Spleen (tissue), 11 donors: Measurements from ENCODE around the gene NRXN3. TPM values are rescaled to one million over a fixed set of nuclear protein-coding genes. Genes with fewer than 3 reads are reported as not detected.

Experiments
- DNase-seq: peaks from one replicate; pipeline ENCODE4 v3.0.0-alpha.2; 2020
- H3K27ac ChIP-seq, 8 donors: fragments of 200-600 bp; sonication (generic) in 7 of 8; 1 replicate in 4 of 8; 2 replicates in 4 of 8; pipeline versions ENCODE4 v1.5.0 to v1.8.0; 2016 to 2021; ENCODE audit warnings: inconsistent platforms in 4 of 8, mild to moderate bottlenecking in 4 of 8, moderate library complexity in 1 of 8
- H3K27me3 ChIP-seq, 7 donors: fragments of 200-600 bp; sonication (generic) in 6 of 7; replicated peaks in 1 of 7; 1 replicate in 4 of 7; 2 replicates in 3 of 7; pipeline versions ENCODE4 v1.5.0 to v1.8.0; 2016 to 2021; ENCODE audit warnings: inconsistent platforms in 3 of 7, mild to moderate bottlenecking in 1 of 7
- H3K36me3 ChIP-seq, 6 donors: fragments of 200-600 bp; sonication (generic) in 5 of 6; 1 replicate in 4 of 6; 2 replicates in 2 of 6; pipeline versions ENCODE4 v1.5.0 to v1.8.0; 2016 to 2021; ENCODE audit warnings: inconsistent platforms in 2 of 6
- H3K4me1 ChIP-seq, 6 donors: fragments of 200-600 bp; sonication (generic) in 5 of 6; 1 replicate in 3 of 6; 2 replicates in 3 of 6; pipeline versions ENCODE4 v1.5.0 to v1.8.0; 2016 to 2021; ENCODE audit warnings: inconsistent platforms in 3 of 6
- H3K4me3 ChIP-seq, 8 donors: fragments of 200-600 bp; sonication (generic) in 7 of 8; 1 replicate in 4 of 8; 2 replicates in 4 of 8; pipeline versions ENCODE4 v1.5.0 to v1.8.0; 2016 to 2021; ENCODE audit warnings: inconsistent platforms in 4 of 8, mild to moderate bottlenecking in 4 of 8, moderate library complexity in 2 of 8
- H3K9me3 ChIP-seq, 8 donors: fragments of 200-600 bp; sonication (generic) in 7 of 8; 1 replicate in 4 of 8; 2 replicates in 4 of 8; pipeline versions ENCODE4 v1.5.0 to v1.8.0; 2016 to 2021; ENCODE audit warnings: inconsistent platforms in 4 of 8
- POLR2A ChIP-seq, 3 donors: fragments of 450-650 bp; IDR thresholded peaks; one replicate each; pipeline ENCODE4 v1.5.1; 2017; ENCODE audit warnings: antibody characterized with exemption in 3 of 3, mild to moderate bottlenecking in 1 of 3
- POLR2AphosphoS5 ChIP-seq, 3 donors: sonication (generic); formaldehyde crosslinking; IDR thresholded peaks; one replicate each; pipeline ENCODE4 v1.5.1; 2017; ENCODE audit warnings: antibody characterized with exemption in 3 of 3
- WGBS, 5 donors: extraction: QIAGEN DNeasy Blood & Tissue Kit in 3 of 5; methylation state at CpG; one replicate each; pipeline versions ENCODE4 v1.1.5 to v1.1.7; 2013 to 2018; 5-methylcytosine and 5-hydroxymethylcytosine counted together
- intact Hi-C: fragments of 100-400 bp; cut with DNase I; formaldehyde crosslinking; loops from one replicate; pipeline ENCODE4 v1.15.0; 2023; ENCODE audit warnings: low total_unique reads
- polyA plus RNA-seq, 3 donors: library from polyadenylated mRNA; stranded (reverse); fragments of 200-250 nt; gene quantifications; one replicate each; pipeline ENCODE4 v1.2.1, GENCODE V29; 2013
- total RNA-seq, 7 donors: library from RNA; depleted of rRNA in 3 of 7; stranded (reverse); fragments of >200 nt in 3 of 7; fragmentation: NEBNext Ultra II Directional in 4 of 7; extraction: Animal tissue kit (Norgen Biotek cat#: 25700) in 4 of 7; gene quantifications; one replicate each; pipeline versions ENCODE4 v1.1.0 to v1.2.1, GENCODE V29; 2016 to 2021
- TF ChIP-seq, protein P1 (sequence below), 11 experiments: fragments of 200-600 bp in 7 of 11; fragments of 450-650 bp in 4 of 11; sonication (generic) in 4 of 11; IDR thresholded peaks in 8 of 11; conservative IDR thresholded peaks in 3 of 11; 1 replicate in 7 of 11; 2 replicates in 4 of 11; pipeline versions ENCODE4 v1.4.0 to v1.8.0; 2016 to 2021; ENCODE audit warnings: antibody characterized with exemption in 11 of 11, inconsistent platforms in 4 of 11, mild to moderate bottlenecking in 1 of 11
- donor health status: healthy with polysubstance abuse.
- donor health status: DM: no; HTN: no; CAD: no; lungs with moderate emphysema.
- donor health status: DM: no; HTN: no; CAD: no.
- donor health status: Bipolar disorder and iron deficiency.
- donor health status: healthy.
- donor health status: DM: no; HTN: no; CAD: no.
- donor health status: DM: yes; HTN: yes; CAD: no.

NRXN3 gene
- total and polyA plus RNA-seq, 10 donors: 0.21 to 11.5 (median 1.6) TPM

DNA sequence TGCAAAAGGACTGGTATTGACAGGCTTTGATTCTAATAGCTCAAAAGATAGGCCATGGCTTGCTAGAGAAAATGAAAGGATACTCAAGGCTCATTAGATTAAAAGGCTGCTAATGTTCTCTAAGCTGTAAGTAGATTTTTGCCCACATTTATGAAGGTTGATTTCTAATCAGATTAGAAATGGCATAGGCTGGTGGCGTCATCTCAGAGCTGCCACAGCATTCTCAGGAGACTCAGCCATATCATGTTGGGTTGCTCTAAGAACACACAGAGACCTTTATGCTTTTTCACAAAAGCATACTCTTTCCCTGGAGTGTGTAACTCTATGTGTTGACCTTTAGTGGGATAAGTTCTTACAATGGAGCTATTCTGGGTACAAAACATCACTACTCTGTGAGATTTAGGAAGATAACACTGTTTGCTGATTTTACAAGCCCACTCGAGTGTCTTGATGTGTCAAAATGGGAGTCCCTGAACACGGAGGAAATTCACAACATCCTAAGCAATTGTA lies 576.0 kb downstream of the NRXN3 start:
- DNase-seq: no peak
- no peak overlapping the region for H3K27ac ChIP-seq
- 55 to 67% (median 64%) methylated on average over 3 of the region's 3 CpGs for WGBS, 5 donors
- H3K4me3 ChIP-seq: no peak overlapping the region
- intact Hi-C loops: no loop called here
- H3K27me3 ChIP-seq: no peaks in the 10 kb centered on the region
- H3K9me3 ChIP-seq: no peaks in the 10 kb centered on the region
- H3K4me1 ChIP-seq: no peaks in the 10 kb centered on the region
- TF ChIP-seq POLR2A (IDR thresholded peaks at IDR 0.05) (no peak), POLR2AphosphoS5 (IDR thresholded peaks at IDR 0.05) (no peak)
- TF ChIP-seq, protein P1, sequence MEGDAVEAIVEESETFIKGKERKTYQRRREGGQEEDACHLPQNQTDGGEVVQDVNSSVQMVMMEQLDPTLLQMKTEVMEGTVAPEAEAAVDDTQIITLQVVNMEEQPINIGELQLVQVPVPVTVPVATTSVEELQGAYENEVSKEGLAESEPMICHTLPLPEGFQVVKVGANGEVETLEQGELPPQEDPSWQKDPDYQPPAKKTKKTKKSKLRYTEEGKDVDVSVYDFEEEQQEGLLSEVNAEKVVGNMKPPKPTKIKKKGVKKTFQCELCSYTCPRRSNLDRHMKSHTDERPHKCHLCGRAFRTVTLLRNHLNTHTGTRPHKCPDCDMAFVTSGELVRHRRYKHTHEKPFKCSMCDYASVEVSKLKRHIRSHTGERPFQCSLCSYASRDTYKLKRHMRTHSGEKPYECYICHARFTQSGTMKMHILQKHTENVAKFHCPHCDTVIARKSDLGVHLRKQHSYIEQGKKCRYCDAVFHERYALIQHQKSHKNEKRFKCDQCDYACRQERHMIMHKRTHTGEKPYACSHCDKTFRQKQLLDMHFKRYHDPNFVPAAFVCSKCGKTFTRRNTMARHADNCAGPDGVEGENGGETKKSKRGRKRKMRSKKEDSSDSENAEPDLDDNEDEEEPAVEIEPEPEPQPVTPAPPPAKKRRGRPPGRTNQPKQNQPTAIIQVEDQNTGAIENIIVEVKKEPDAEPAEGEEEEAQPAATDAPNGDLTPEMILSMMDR (IDR thresholded peaks at IDR 0.05 in 8 of 11, conservative IDR thresholded peaks at IDR 0.05 in 3 of 11): no peak
- no peaks in the 10 kb centered on the region for H3K36me3 ChIP-seq

GRCh38 chr14:78747813-78748212 lies 577.6 kb downstream of the NRXN3 start:
- WGBS, 5 donors: 71 to 83% (median 80%) methylated on average over 2 of the region's 2 CpGs
- Histone ChIP-seq H3K9me3 (no peaks in the 10 kb centered on the region), H3K36me3 (no peaks in the 10 kb centered on the region), H3K4me1 (no peaks in the 10 kb centered on the region), H3K27ac (no peak overlapping the region), H3K4me3 (no peak overlapping the region), H3K27me3 (peaks cover 0 to 7% (median 0%) of the 10 kb centered on the region in 7 donors)
- DNase-seq: no peak
- intact Hi-C loops: no loop called here
- TF ChIP-seq POLR2AphosphoS5 (IDR thresholded peaks at IDR 0.05) (no peak), POLR2A (IDR thresholded peaks at IDR 0.05) (no peak)
- TF ChIP-seq, protein P1 (IDR thresholded peaks at IDR 0.05 in 8 of 11, conservative IDR thresholded peaks at IDR 0.05 in 3 of 11): no peak

GRCh38 chr14:78752518-78753188 lies 582.5 kb downstream of the NRXN3 start:
- 61 to 77% (median 65%) methylated on average over 5 of the region's 5 CpGs for WGBS, 5 donors
- H3K4me1 ChIP-seq: no peaks in the 10 kb centered on the region

DNA sequence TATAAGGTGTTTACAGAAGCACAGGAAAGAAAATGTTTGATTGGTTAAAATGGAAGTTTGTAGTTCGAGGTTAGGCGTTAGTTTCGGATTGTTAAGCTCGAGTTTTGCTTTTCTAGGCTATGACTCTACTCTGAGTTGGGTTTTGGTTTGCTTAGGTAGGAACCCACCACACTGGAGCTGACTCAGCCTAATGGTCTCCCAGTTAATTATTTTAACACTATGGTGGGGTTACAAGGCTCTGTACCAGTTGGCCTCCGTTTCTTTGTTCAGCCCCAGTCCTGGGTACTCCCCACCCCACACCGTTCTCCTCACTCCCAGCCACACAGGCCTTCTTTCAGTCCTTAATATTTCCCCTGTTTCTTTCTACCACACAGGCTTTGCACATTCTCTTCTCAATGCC lies 583.9 kb downstream of the NRXN3 start:
- Histone ChIP-seq H3K27ac (no peak overlapping the region), H3K36me3 (no peaks in the 10 kb centered on the region), H3K4me1 (no peaks in the 10 kb centered on the region), H3K4me3 (no peak overlapping the region), H3K27me3 (peaks cover 0 to 7% (median 0%) of the 10 kb centered on the region in 7 donors), H3K9me3 (no peaks in the 10 kb centered on the region)
- intact Hi-C loops: no loop called here
- WGBS, 5 donors: 79 to 90% (median 87%) methylated on average over 6 of the region's 6 CpGs
- DNase-seq: no peak
- no peak for TF ChIP-seq POLR2A (IDR thresholded peaks at IDR 0.05)
- TF ChIP-seq, protein P1 (IDR thresholded peaks at IDR 0.05 in 8 of 11, conservative IDR thresholded peaks at IDR 0.05 in 3 of 11): no peak
- no peak for TF ChIP-seq POLR2AphosphoS5 (IDR thresholded peaks at IDR 0.05)

More at GRCh38 chr14:78752518-78753188, 582.5 kb downstream of the NRXN3 start:
- no peak overlapping the region for H3K4me3 ChIP-seq
- H3K27ac ChIP-seq: no peak overlapping the region
- H3K36me3 ChIP-seq: no peaks in the 10 kb centered on the region
- intact Hi-C loops: no loop called here
- H3K9me3 ChIP-seq: no peaks in the 10 kb centered on the region
- peaks cover 0 to 7% (median 0%) of the 10 kb centered on the region in 7 donors for H3K27me3 ChIP-seq
- no peak for DNase-seq
- TF ChIP-seq POLR2AphosphoS5 (IDR thresholded peaks at IDR 0.05): no peak
- TF ChIP-seq, protein P1 (IDR thresholded peaks at IDR 0.05 in 8 of 11, conservative IDR thresholded peaks at IDR 0.05 in 3 of 11): no peak
- TF ChIP-seq POLR2A (IDR thresholded peaks at IDR 0.05): no peak
